HK-2 (cell line): ENCODE data around the gene FGF8.

Source experiments
- DNase-seq: peaks from one replicate; pipeline ENCODE4 v3.0.0-alpha.2; 2018; ENCODE audit not compliant: unreplicated experiment

The FGF8 gene

GRCh38 chr10:101781984-101782810 lies 6.3 kb upstream of the FGF8 start:
- peak; percentile 24 for DNase-seq

GRCh38 chr10:101781655-101781983 lies 5.7 kb upstream of the FGF8 start:
- DNase-seq, result no peak

GRCh38 chr10:101780818-101781654 lies 5.1 kb upstream of the FGF8 start:
- DNase-seq, result peak; percentile 76

GRCh38 chr10:101780187-101780817 lies 4.4 kb upstream of the FGF8 start:
- no peak for DNase-seq

- no peak for DNase-seq
Observed at GRCh38 chr10:101779544-101780186, 3.8 kb upstream of the FGF8 start.

GRCh38 chr10:101778781-101779543 lies 3.0 kb upstream of the FGF8 start:
- no peak for DNase-seq

GRCh38 chr10:101778151-101778780 lies 2.4 kb upstream of the FGF8 start:
- DNase-seq, result no peak

GRCh38 chr10:101777619-101778145 lies 1.8 kb upstream of the FGF8 start:
- DNase-seq, result peak; percentile 24

GRCh38 chr10:101776161-101776817 lies 375 bp upstream of the FGF8 start:
- DNase-seq, result no peak

- DNase-seq, result no peak
Observed at GRCh38 chr10:101774589-101775272, 1.2 kb downstream of the FGF8 start.

- DNase-seq, result no peak
Observed at GRCh38 chr10:101773923-101774588, 1.9 kb downstream of the FGF8 start.

- DNase-seq, result no peak
Observed at GRCh38 chr10:101772895-101773761, 2.8 kb downstream of the FGF8 start.

GRCh38 chr10:101772017-101772894 lies 3.7 kb downstream of the FGF8 start:
- DNase-seq, result no peak

GRCh38 chr10:101771380-101771779 lies 4.5 kb downstream of the FGF8 start:
- DNase-seq, result no peak

GRCh38 chr10:101770331-101771215 lies 5.3 kb downstream of the FGF8 start:
- no peak for DNase-seq
